H9 (cell line): Measurements from ENCODE around the gene SH3GL1. TPM values are rescaled to one million over a fixed set of nuclear protein-coding genes. Genes with fewer than 3 reads are reported as not detected.

Experiments
- DNase-seq: peaks from one replicate; pipeline ENCODE4 v3.0.0-alpha.2; 2017
- H2AFZ ChIP-seq: one replicate; pipeline ENCODE4 v1.6.1; 2013; ENCODE audit warnings: mild to moderate bottlenecking, low read length, control low read depth, moderate library complexity
- H2AK5ac ChIP-seq: 2 replicates; pipeline ENCODE4 v1.6.1; 2013; ENCODE audit warnings: low read length, control low read depth, mixed read lengths; ENCODE audit not compliant: insufficient read length
- H2BK120ac ChIP-seq: one replicate; pipeline ENCODE4 v1.6.1; 2013; ENCODE audit warnings: low read depth, mild to moderate bottlenecking, low read length, control low read depth, inconsistent platforms; ENCODE audit not compliant: poor library complexity, severe bottlenecking
- H2BK12ac ChIP-seq: 2 replicates; pipeline ENCODE4 v1.6.1; 2013; ENCODE audit warnings: low read length, control low read depth, mixed read lengths, low read depth; ENCODE audit not compliant: insufficient read length
- H2BK15ac ChIP-seq: 2 replicates; pipeline ENCODE4 v1.6.1; 2013; ENCODE audit warnings: low read depth, low read length, control low read depth
- H2BK20ac ChIP-seq: one replicate; pipeline ENCODE4 v1.6.1; 2013; ENCODE audit warnings: low read depth, mild to moderate bottlenecking, low read length, control low read depth, inconsistent platforms; ENCODE audit not compliant: poor library complexity, severe bottlenecking
- H2BK5ac ChIP-seq: 2 replicates; pipeline ENCODE4 v1.6.1; 2013; ENCODE audit warnings: low read length, control low read depth, mixed read lengths; ENCODE audit not compliant: insufficient read length
- H3K14ac ChIP-seq: 2 replicates; pipeline ENCODE4 v1.6.1; 2013; ENCODE audit warnings: low read length, control low read depth; ENCODE audit not compliant: insufficient read depth
- H3K18ac ChIP-seq: 2 replicates; pipeline ENCODE4 v1.6.1; 2013; ENCODE audit warnings: low read depth, mild to moderate bottlenecking, mixed read lengths, low read length, control low read depth; ENCODE audit not compliant: insufficient read length
- H3K23ac ChIP-seq: 2 replicates; pipeline ENCODE4 v1.6.1; 2013; ENCODE audit warnings: low read length, control low read depth, mixed read lengths, low read depth; ENCODE audit not compliant: insufficient read length
- H3K23me2 ChIP-seq: 2 replicates; pipeline ENCODE4 v1.6.1; 2013; ENCODE audit warnings: low read depth, mild to moderate bottlenecking, mixed read lengths, low read length, control low read depth; ENCODE audit not compliant: insufficient read length, poor library complexity, severe bottlenecking
- H3K27ac ChIP-seq: 2 replicates; pipeline ENCODE4 v1.5.1; 2013; ENCODE audit warnings: low read length, control low read depth, mixed read lengths, low read depth; ENCODE audit not compliant: insufficient read length
- H3K27me3 ChIP-seq: 2 replicates; pipeline ENCODE4 v1.6.1; 2013; ENCODE audit warnings: low read length, control low read depth, inconsistent platforms; ENCODE audit not compliant: insufficient read depth
- H3K4ac ChIP-seq: 2 replicates; pipeline ENCODE4 v1.6.1; 2013; ENCODE audit warnings: low read depth, mild to moderate bottlenecking, control low read depth, inconsistent platforms, low read length, moderate library complexity
- H3K4me1 ChIP-seq: 2 replicates; pipeline ENCODE4 v1.6.1; 2013; ENCODE audit warnings: low read length, control low read depth, inconsistent platforms; ENCODE audit not compliant: insufficient read depth
- H3K4me2 ChIP-seq: 2 replicates; pipeline ENCODE4 v1.6.1; 2013; ENCODE audit warnings: low read length, control low read depth, mixed read lengths; ENCODE audit not compliant: insufficient read length, insufficient read depth
- H3K56ac ChIP-seq: 2 replicates; pipeline ENCODE4 v1.6.1; 2013; ENCODE audit warnings: low read depth, mild to moderate bottlenecking, mixed read lengths, low read length, control low read depth; ENCODE audit not compliant: insufficient read length
- H3K79me1 ChIP-seq: 2 replicates; pipeline ENCODE4 v1.6.1; 2013; ENCODE audit warnings: low read depth, mild to moderate bottlenecking, moderate library complexity, low read length, control low read depth, inconsistent platforms; ENCODE audit not compliant: insufficient read depth, poor library complexity, severe bottlenecking
- H3K79me2 ChIP-seq: 2 replicates; pipeline ENCODE4 v1.6.1; 2013; ENCODE audit warnings: low read length, control low read depth, inconsistent platforms; ENCODE audit not compliant: insufficient read depth
- H3K9ac ChIP-seq: 2 replicates; pipeline ENCODE4 v1.6.1; 2013; ENCODE audit warnings: low read length, control low read depth, mixed read lengths; ENCODE audit not compliant: insufficient read length; ENCODE audit errors: extremely low read depth
- H3K9me3 ChIP-seq: one replicate; pipeline ENCODE4 v1.6.1; 2013; ENCODE audit warnings: low read depth, low read length, inconsistent platforms; ENCODE audit not compliant: control insufficient read depth
- H3T11ph ChIP-seq: one replicate; pipeline ENCODE4 v1.6.1; 2013; ENCODE audit warnings: mild to moderate bottlenecking, low read length, control low read depth, inconsistent platforms
- H4K20me1 ChIP-seq: one replicate; pipeline ENCODE4 v1.6.1; 2013; ENCODE audit not compliant: control insufficient read depth, insufficient read length, insufficient read depth
- H4K5ac ChIP-seq: 2 replicates; pipeline ENCODE4 v1.6.1; 2013; ENCODE audit warnings: low read depth, mild to moderate bottlenecking, mixed read lengths, low read length, control low read depth; ENCODE audit not compliant: insufficient read length
- H4K8ac ChIP-seq: replicated peaks from 2 replicates; pipeline ENCODE4 v1.6.1; 2013; ENCODE audit warnings: low read length, control low read depth, mixed read lengths, low read depth; ENCODE audit not compliant: insufficient read length
- H4K91ac ChIP-seq: 2 replicates; pipeline ENCODE4 v1.6.1; 2013; ENCODE audit warnings: low read depth, mild to moderate bottlenecking, moderate library complexity, mixed read lengths, low read length, control low read depth; ENCODE audit not compliant: insufficient read length
- H3K27ac Mint-ChIP-seq, 3 experiments: 2 replicates in 2 of 3; 3 replicates in 1 of 3; pipeline ENCODE4 v1.8.0; 2020 to 2021; ENCODE audit warnings: mixed read lengths in 3 of 3, mild to moderate bottlenecking in 1 of 3, moderate library complexity in 1 of 3
- H3K27me3 Mint-ChIP-seq: 2 replicates; pipeline ENCODE4 v1.8.0; 2021; ENCODE audit warnings: low read depth, mild to moderate bottlenecking, moderate library complexity, mixed read lengths
- H3K36me3 Mint-ChIP-seq, 3 experiments: 2 replicates in 2 of 3; 3 replicates in 1 of 3; pipeline ENCODE4 v1.8.0; 2020 to 2021; ENCODE audit warnings: low read depth in 3 of 3, mixed read lengths in 3 of 3; ENCODE audit not compliant: insufficient read depth in 1 of 3
- H3K4me1 Mint-ChIP-seq, 2 experiments: 2 replicates each; pipeline ENCODE4 v1.8.0; 2020; ENCODE audit warnings: mixed read lengths in 2 of 2
- H3K4me3 Mint-ChIP-seq, 2 experiments: 2 replicates in 1 of 2; 3 replicates in 1 of 2; pipeline ENCODE4 v1.8.0; 2020 to 2021; ENCODE audit warnings: mild to moderate bottlenecking in 2 of 2, mixed read lengths in 2 of 2, moderate library complexity in 1 of 2
- H3K9me3 Mint-ChIP-seq, 2 experiments: 2 replicates in 1 of 2; 3 replicates in 1 of 2; pipeline ENCODE4 v1.8.0; 2020; ENCODE audit warnings: mild to moderate bottlenecking in 2 of 2, mixed read lengths in 2 of 2, moderate library complexity in 1 of 2
- WGBS: extraction: QIAGEN DNeasy Blood & Tissue Kit; methylation state at CpG from one replicate; pipeline ENCODE4 v1.1.7; 2013; ENCODE audit warnings: missing lambda C conversion rate, low lambda C conversion rate, mixed read lengths; ENCODE audit not compliant: insufficient read length; ENCODE audit errors: extremely low coverage; 5-methylcytosine and 5-hydroxymethylcytosine counted together
- total RNA-seq: library from RNA; stranded (reverse); gene quantifications from 2 replicates; pipeline ENCODE4 v1.2.1, GENCODE V29; 2021
- TF ChIP-seq, protein P1 (sequence below): fragments of 200-600 bp; sonication (generic); conservative IDR thresholded peaks from 3 replicates; pipeline ENCODE4 v1.8.0; 2021; ENCODE audit warnings: antibody characterized with exemption, mild to moderate bottlenecking

The SH3GL1 gene
- total RNA-seq, 1 experiment from 2014 or later: 85.5 TPM

DNA sequence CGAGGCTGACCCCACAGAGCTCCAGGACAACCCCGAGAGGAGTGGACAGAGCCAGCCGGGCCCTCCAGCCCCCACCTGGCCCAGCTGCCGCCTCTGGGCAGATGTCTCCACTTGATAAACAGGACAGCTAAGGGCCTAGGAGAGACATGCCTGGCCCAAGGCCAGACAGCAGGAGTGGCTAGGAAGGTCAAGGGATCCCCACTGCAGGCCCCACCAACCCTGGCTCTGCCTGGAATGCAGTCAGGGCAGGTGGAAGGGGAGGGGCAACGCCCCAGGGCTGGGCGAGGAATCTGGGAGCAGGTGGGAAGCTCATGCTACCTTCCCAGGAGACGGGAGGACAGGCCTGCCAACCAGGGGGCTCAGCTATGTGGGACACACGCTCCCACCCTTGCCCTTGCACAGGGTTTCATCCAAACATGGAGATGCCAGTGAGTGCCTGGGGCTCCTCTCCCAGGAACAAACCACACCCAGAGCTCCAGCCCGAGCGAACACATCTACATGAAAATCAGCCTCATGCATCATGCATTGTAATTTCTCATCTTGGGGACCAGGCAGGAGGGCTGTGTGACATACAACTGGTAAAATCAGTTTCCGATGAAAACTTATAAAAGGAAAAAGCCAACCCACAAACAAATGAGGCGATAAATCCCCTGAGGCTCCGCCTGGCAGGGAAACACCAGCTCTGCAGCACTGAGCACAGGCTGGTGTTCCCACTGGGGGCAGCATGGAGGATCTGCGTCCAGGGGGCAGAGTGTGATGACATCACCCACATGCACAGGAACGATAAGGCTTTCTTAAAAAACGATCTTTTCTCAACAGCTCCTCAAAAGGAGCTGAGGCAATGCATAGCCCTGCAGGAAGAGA lies 25.0 kb downstream of the SH3GL1 start:
- Mint-ChIP-seq H3K27me3 (peaks cover 2% of the 10 kb centered on the region; the same call in 1 of the 2 replicates), H3K36me3 (peaks cover 0 to 3% (median 0%) of the 10 kb centered on the region in 3 experiments; a peak in 2 of 7 replicates), H3K4me1 (peaks cover 36 to 50% of the 10 kb centered on the region in 2 experiments), H3K9me3 (no peaks in the 10 kb centered on the region), H3K27ac (peak overlapping the region in 2 of 3 experiments; percentile 96; a peak in 5 of 7 replicates), H3K4me3 (0 out of 5 replicates have a peak overlapping the region, but pooled peaks of 1 of the 2 experiments have one; percentile 0)
- Histone ChIP-seq H4K91ac (peak overlapping the region; percentile 46), H4K5ac (no peak overlapping the region), H3K4ac (no peak overlapping the region), H4K20me1 (peaks cover 5% of the 10 kb centered on the region), H3K14ac (peak overlapping the region; percentile 61), H4K8ac (no peak overlapping the region), H3K9ac (no peak overlapping the region), H2BK120ac (no peak overlapping the region), H3K27me3 (no peaks in the 10 kb centered on the region), H3K4me1 (peaks cover 8% of the 10 kb centered on the region; the same call in 1 of the 2 replicates), H2AFZ (no peak overlapping the region), H3K56ac (no peak overlapping the region), H3K9me3 (no peaks in the 10 kb centered on the region), H3K79me2 (no peaks in the 10 kb centered on the region; the same call in 1 of the 2 replicates), H3K79me1 (peaks cover 7% of the 10 kb centered on the region), H3K27ac (no peak overlapping the region), H2AK5ac (no peak overlapping the region), H3K18ac (peak overlapping the region; percentile 35), H2BK20ac (no peak overlapping the region), H2BK15ac (no peak overlapping the region), H3T11ph (no peak overlapping the region), H2BK12ac (no peak overlapping the region), H3K4me2 (no peak overlapping the region), H3K23ac (no peak overlapping the region), H2BK5ac (no peak overlapping the region), H3K23me2 (no peaks in the 10 kb centered on the region)
- WGBS: no CpG with 5 or more reads among the region's 16 CpGs
- peak; percentile 88 for DNase-seq
- TF ChIP-seq, protein P1, sequence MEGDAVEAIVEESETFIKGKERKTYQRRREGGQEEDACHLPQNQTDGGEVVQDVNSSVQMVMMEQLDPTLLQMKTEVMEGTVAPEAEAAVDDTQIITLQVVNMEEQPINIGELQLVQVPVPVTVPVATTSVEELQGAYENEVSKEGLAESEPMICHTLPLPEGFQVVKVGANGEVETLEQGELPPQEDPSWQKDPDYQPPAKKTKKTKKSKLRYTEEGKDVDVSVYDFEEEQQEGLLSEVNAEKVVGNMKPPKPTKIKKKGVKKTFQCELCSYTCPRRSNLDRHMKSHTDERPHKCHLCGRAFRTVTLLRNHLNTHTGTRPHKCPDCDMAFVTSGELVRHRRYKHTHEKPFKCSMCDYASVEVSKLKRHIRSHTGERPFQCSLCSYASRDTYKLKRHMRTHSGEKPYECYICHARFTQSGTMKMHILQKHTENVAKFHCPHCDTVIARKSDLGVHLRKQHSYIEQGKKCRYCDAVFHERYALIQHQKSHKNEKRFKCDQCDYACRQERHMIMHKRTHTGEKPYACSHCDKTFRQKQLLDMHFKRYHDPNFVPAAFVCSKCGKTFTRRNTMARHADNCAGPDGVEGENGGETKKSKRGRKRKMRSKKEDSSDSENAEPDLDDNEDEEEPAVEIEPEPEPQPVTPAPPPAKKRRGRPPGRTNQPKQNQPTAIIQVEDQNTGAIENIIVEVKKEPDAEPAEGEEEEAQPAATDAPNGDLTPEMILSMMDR: peak; percentile 58
